Neural progenitor cell (in vitro differentiated cells): ENCODE data around the gene DTD1. TPM values are rescaled to one million over a fixed set of nuclear protein-coding genes. Genes with fewer than 3 reads are reported as not detected.

Experiments used
- DNase-seq: peaks from one replicate; pipeline ENCODE4 v3.0.0-alpha.2; 2016; ENCODE audit warnings: low spot score
- H2AFZ ChIP-seq: fragments of 200-600 bp; sonication (generic); replicated peaks from 2 replicates; pipeline ENCODE4 v1.6.1; 2016; ENCODE audit warnings: antibody characterized with exemption
- H3F3A ChIP-seq: fragments of 200-600 bp; sonication (generic); 2 replicates; pipeline ENCODE4 v1.6.1; 2016; ENCODE audit warnings: antibody characterized with exemption, low read depth
- H3K27ac ChIP-seq: fragments of 200-600 bp; sonication (generic); 2 replicates; pipeline ENCODE4 v1.5.1; 2016; ENCODE audit warnings: mild to moderate bottlenecking
- H3K27me3 ChIP-seq: fragments of 200-600 bp; sonication (generic); 2 replicates; pipeline ENCODE4 v1.6.1; 2016; ENCODE audit warnings: mild to moderate bottlenecking, moderate library complexity
- H3K36me3 ChIP-seq: fragments of 200-600 bp; sonication (generic); 2 replicates; pipeline ENCODE4 v1.5.1; 2016
- H3K4me1 ChIP-seq: fragments of 200-600 bp; sonication (generic); 2 replicates; pipeline ENCODE4 v1.6.1; 2016; ENCODE audit warnings: mixed run types
- H3K4me2 ChIP-seq: fragments of 200-600 bp; sonication (generic); 2 replicates; pipeline ENCODE4 v1.6.1; 2016
- H3K4me3 ChIP-seq: fragments of 200-600 bp; sonication (generic); 2 replicates; pipeline ENCODE4 v1.5.1; 2016
- H3K79me2 ChIP-seq: fragments of 200-600 bp; sonication (generic); 2 replicates; pipeline ENCODE4 v1.6.1; 2016; ENCODE audit warnings: low read depth
- H3K9ac ChIP-seq: fragments of 200-600 bp; sonication (generic); 2 replicates; pipeline ENCODE4 v1.6.1; 2016
- H3K9me3 ChIP-seq: fragments of 200-600 bp; sonication (generic); 2 replicates; pipeline ENCODE4 v1.5.1; 2016; ENCODE audit warnings: low read depth
- H4K20me1 ChIP-seq: fragments of 200-600 bp; sonication (generic); 2 replicates; pipeline ENCODE4 v1.6.1; 2016; ENCODE audit warnings: low read depth
- H3K27ac Mint-ChIP-seq: 3 replicates; pipeline ENCODE4 v1.8.0; 2021; ENCODE audit warnings: mixed read lengths
- H3K27me3 Mint-ChIP-seq: 2 replicates; pipeline ENCODE4 v1.8.0; 2022; ENCODE audit warnings: low read depth, mild to moderate bottlenecking, inconsistent platforms, moderate library complexity, mixed read lengths; ENCODE audit not compliant: insufficient read depth
- H3K36me3 Mint-ChIP-seq: 3 replicates; pipeline ENCODE4 v1.8.0; 2021; ENCODE audit warnings: mixed read lengths
- H3K4me1 Mint-ChIP-seq: 3 replicates; pipeline ENCODE4 v1.8.0; 2021; ENCODE audit warnings: mixed read lengths
- H3K4me3 Mint-ChIP-seq: 3 replicates; pipeline ENCODE4 v1.8.0; 2021; ENCODE audit warnings: mild to moderate bottlenecking, moderate library complexity, mixed read lengths
- H3K9me3 Mint-ChIP-seq: 3 replicates; pipeline ENCODE4 v1.8.0; 2020; ENCODE audit warnings: mixed read lengths
- CTCF ChIP-seq: fragments of 200-600 bp; sonication (generic); IDR thresholded peaks from 2 replicates; pipeline ENCODE4 v1.5.1; 2017; ENCODE audit warnings: antibody characterized with exemption, mild to moderate bottlenecking
- EZH2 ChIP-seq: fragments of 200-600 bp; sonication (generic); IDR thresholded peaks from 2 replicates; pipeline ENCODE4 v1.6.1; 2017; ENCODE audit warnings: antibody characterized with exemption, mild to moderate bottlenecking, moderate library complexity
- EZH2phosphoT487 ChIP-seq: fragments of 200-600 bp; sonication (generic); IDR thresholded peaks from 2 replicates; pipeline ENCODE4 v1.6.1; 2017; ENCODE audit warnings: antibody characterized with exemption
- total RNA-seq: library from RNA; depleted of rRNA; stranded (reverse); fragments of >200 nt; gene quantifications from 2 replicates; pipeline ENCODE4 v1.2.3, GENCODE V29; 2015; ENCODE audit warnings: low replicate concordance

DTD1 gene
- total RNA-seq, 1 donor from 2014 or later, result 92.6 TPM

GRCh38 chr20:18722371-18722770 is 134.5 kb downstream of the DTD1 start:
- Histone ChIP-seq H3K9ac (no peak overlapping the region), H3K79me2 (no peaks in the 10 kb centered on the region), H3K36me3 (no peaks in the 10 kb centered on the region), H2AFZ (no peak overlapping the region), H4K20me1 (no peaks in the 10 kb centered on the region), H3K27ac (no peak overlapping the region), H3K9me3 (peaks cover 7% of the 10 kb centered on the region), H3K4me2 (no peak overlapping the region), H3K4me3 (no peak overlapping the region), H3F3A (no peaks in the 10 kb centered on the region), H3K4me1 (no peaks in the 10 kb centered on the region), H3K27me3 (no peaks in the 10 kb centered on the region)
- no peak overlapping the region for H3K27ac Mint-ChIP-seq
- peaks cover 12% of the 10 kb centered on the region for H3K4me1 Mint-ChIP-seq
- no peak for DNase-seq
- H3K9me3 Mint-ChIP-seq, result peaks cover 8% of the 10 kb centered on the region
- no peak overlapping the region for H3K4me3 Mint-ChIP-seq
- peaks cover 4% of the 10 kb centered on the region for H3K36me3 Mint-ChIP-seq
- TF ChIP-seq CTCF (no peak), EZH2phosphoT487 (no peak), EZH2 (no peak)
- H3K27me3 Mint-ChIP-seq, result peaks cover 3% of the 10 kb centered on the region

GRCh38 chr20:18724077-18724476 is 136.2 kb downstream of the DTD1 start:
- no peaks in the 10 kb centered on the region for H3K36me3 ChIP-seq
- H4K20me1 ChIP-seq, result peaks cover 3% of the 10 kb centered on the region
- Mint-ChIP-seq H3K27me3 (peaks cover 3% of the 10 kb centered on the region), H3K4me3 (no peak overlapping the region), H3K27ac (no peak overlapping the region), H3K4me1 (peaks cover 14% of the 10 kb centered on the region), H3K9me3 (peaks cover 8% of the 10 kb centered on the region), H3K36me3 (peaks cover 4% of the 10 kb centered on the region)
- H3K4me1 ChIP-seq, result no peaks in the 10 kb centered on the region
- no peak overlapping the region for H3K4me2 ChIP-seq
- H3K27ac ChIP-seq, result no peak overlapping the region
- H3K9ac ChIP-seq, result no peak overlapping the region
- no peaks in the 10 kb centered on the region for H3K79me2 ChIP-seq
- peaks cover 7% of the 10 kb centered on the region for H3K9me3 ChIP-seq
- no peak overlapping the region for H3K4me3 ChIP-seq
- TF ChIP-seq CTCF (no peak), EZH2 (no peak), EZH2phosphoT487 (no peak)
- H3K27me3 ChIP-seq, result no peaks in the 10 kb centered on the region
- H2AFZ ChIP-seq, result no peak overlapping the region
- no peak for DNase-seq
- no peaks in the 10 kb centered on the region for H3F3A ChIP-seq

GRCh38 chr20:18724788-18725464 is 137.1 kb downstream of the DTD1 start:
- no peaks in the 10 kb centered on the region for H3K27me3 ChIP-seq
- H3K9ac ChIP-seq, result no peak overlapping the region
- H3K27ac ChIP-seq, result no peak overlapping the region
- no peak overlapping the region for H3K4me3 ChIP-seq
- no peaks in the 10 kb centered on the region for H3K79me2 ChIP-seq
- peaks cover 7% of the 10 kb centered on the region for H3K9me3 Mint-ChIP-seq
- H3K4me2 ChIP-seq, result no peak overlapping the region
- TF ChIP-seq EZH2, result no peak
- TF ChIP-seq EZH2phosphoT487, result no peak
- TF ChIP-seq CTCF, result no peak
- no peak for DNase-seq
- H3K4me1 ChIP-seq, result peaks cover 5% of the 10 kb centered on the region
- H4K20me1 ChIP-seq, result peaks cover 4% of the 10 kb centered on the region
- no peaks in the 10 kb centered on the region for H3F3A ChIP-seq
- no peak overlapping the region for H3K27ac Mint-ChIP-seq
- no peak overlapping the region for H2AFZ ChIP-seq
- peaks cover 4% of the 10 kb centered on the region for H3K36me3 Mint-ChIP-seq
- H3K27me3 Mint-ChIP-seq, result peaks cover 3% of the 10 kb centered on the region
- no peak overlapping the region for H3K4me3 Mint-ChIP-seq
- H3K4me1 Mint-ChIP-seq, result peaks cover 14% of the 10 kb centered on the region
- H3K9me3 ChIP-seq, result peaks cover 7% of the 10 kb centered on the region
- H3K36me3 ChIP-seq, result no peaks in the 10 kb centered on the region
